ENCODE data around the gene KLHL18.

DNA sequence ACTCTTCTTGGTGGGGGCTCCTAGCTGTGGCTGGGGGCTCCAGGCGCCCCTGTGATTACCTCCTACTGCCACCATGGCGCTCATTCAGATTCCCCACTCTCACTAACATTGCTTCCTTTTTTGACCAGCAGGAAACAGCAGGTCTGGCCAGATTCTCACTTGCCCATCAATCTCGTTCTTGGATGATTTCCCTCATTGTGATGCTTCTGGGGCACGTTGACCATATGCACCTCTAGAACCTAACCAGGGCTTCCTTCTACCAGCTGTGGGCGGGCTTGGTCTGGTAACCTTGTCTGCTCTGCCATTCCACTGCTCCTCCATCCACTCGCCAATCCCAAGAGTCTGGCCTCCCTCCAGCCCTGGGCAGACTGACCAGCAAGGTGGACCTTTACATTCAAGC lies 62.2 kb downstream of the KLHL18 start:
- TF ChIP-seq CTCF (IDR thresholded peaks at IDR 0.05) = no peak
- TF ChIP-seq TCF7L2 (IDR thresholded peaks at IDR 0.05; ENCODE audit: low read depth, low read length) = no peak
